HPDE6-E6E7 (cell line): ENCODE data around the gene GTF3C2.

ENCODE experiments used
- DNase-seq: peaks from one replicate; pipeline ENCODE4 v3.0.0; 2011; ENCODE audit warnings: missing footprints; ENCODE audit errors: extremely low spot score

Gene GTF3C2

DNA sequence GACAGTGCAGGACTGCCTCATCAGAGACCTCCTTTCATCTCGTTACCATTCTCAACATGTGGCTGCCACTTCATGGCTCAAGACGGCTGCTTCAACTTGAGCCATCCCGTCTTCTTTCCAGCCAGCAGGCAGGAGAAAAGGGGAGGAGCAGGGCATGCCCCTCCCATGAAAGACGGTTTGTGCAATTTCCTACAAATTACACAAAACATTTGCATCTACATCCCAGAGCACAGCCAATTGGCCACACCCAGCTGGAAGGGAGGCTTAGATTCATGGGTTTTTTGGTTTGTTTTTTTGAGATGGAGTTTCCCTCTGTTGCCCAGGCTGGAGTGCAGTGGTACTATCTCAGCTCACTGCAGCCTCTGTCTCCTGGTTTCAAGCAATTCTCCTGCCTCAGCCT, 60.1 kb downstream of the GTF3C2 start:
- no peak for DNase-seq

DNA sequence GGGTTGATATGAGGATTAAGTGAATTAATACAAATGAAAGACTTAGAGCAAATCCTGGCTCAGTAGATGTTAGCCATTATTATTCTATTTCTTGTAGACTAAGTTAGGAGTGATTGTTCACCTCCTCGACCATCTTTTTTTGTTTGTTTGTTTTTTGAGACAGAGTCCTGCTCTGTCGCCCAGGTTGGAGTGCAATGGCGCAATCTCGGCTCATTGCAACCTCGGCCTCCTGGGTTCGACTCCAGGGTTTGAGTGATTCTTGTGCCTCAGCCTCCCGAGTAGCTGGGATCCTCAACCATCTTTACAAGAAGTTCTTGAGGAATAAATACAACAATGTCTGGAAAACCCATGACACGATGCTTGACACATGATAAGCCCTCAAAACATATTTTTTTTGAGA, 61.6 kb downstream of the GTF3C2 start:
- DNase-seq: no peak

DNA sequence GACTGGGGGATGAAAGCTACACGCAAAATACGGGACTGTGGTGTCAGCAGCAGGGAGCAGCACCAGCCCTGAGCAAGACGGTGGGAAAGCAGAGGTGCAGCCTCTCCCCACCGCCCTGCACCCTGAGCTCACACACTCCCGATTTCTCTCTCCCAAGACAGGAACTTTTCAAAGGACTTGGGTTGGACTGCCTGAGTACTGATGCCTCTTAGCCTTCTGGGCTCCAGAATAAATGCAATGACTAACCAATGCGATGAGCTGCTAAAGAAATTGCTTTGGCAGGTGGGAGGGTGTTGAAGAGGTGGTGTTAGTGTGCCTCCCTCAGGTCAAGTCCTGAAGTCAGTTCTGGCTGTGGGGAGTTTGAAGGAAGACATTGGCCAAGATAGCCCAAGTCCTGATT, 64.7 kb downstream of the GTF3C2 start:
- DNase-seq: no peak

DNA sequence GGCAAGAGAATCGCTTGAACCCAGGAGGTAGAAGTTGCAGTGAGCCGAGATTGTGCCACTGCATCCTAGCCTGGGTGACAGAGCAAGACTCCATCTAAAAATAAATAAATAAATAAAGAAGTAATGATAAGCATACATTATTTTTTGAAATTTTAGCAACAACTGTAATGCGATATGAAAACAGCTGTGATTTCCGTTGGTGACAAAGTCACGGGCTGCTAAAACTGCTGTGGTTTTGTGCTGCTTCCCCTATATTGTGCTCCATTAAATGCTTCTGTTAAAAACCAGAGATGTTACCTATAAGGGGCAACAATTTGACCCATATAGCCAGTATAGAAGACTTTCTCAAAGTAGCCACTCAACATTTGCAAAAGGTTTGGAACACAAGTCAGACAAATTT, 66.0 kb downstream of the GTF3C2 start:
- DNase-seq: no peak

DNA sequence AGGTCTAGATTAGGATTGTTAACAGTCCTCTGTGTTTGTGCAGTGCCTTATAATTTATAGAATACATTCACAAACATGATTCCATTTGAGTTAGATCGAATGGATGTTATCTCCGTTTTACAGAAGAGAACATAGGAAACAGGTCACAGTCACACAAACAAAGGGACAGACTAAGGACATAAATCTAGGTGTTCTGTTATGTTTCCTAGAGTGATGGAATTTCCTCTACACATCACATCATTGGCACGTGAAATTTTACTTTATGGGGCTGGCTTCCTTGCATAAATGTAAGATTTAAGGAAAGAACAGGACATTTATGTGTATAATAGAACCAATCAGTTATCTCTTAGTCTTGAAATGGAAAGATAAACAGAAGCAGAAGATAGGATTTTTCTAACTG, 68.0 kb downstream of the GTF3C2 start:
- DNase-seq: no peak

DNA sequence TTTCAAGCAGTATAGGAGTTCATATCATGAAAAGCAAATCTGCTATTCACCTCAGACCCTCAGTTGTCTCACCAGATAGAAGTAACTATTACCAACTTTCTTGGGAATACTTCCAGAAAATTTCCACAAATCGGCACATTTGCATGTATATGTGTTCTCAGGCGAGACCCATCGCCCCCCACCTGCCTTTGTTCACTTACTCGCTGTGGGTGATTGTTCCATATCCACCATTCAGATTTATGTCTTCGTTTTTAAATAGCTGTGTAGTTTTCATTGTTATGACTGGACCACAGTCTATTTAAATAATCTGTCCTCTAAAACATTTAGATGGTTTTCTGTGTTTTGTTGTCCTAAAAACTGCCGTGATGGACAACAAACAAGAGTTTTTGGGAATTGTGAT, 71.1 kb downstream of the GTF3C2 start:
- DNase-seq: no peak

DNA sequence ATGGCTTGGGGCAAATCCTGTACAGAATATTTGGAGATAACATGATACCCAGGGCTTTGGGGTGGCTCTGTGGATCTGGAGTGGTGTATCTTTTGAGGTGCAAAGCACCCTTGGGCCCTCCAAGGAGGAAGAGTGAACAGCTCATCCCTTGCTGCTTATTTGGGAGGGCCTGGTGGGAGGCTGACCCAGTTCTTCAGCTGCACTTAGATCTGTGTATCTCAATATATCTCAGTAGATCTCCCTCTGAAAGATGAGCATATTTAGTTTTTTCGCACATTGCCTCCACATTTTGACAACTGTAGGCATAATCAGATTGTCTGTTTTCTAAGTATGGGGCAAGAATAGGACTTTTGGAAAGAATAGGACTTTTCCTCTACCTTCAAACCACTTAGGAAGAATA, 71.6 kb downstream of the GTF3C2 start:
- no peak for DNase-seq

DNA sequence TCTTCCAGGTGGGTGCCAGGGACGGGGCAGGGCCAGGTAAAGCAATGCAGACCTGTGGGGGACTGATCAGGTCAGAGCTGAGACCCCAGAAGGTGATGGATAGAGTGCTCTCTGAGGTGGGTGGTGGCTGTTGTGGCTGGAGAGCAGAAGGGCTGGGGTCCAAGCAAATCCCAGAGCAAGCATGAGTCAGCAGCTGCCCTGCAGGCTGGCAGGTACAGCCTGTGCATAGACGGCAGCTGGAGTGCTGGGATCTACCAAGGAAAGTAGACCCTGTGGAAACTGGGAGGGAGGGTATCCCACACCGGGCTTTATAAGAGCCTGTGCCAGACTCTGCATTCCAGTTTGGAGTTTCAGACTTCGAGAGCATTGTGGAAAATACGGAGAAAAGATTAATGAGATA, 73.7 kb downstream of the GTF3C2 start:
- no peak for DNase-seq

DNA sequence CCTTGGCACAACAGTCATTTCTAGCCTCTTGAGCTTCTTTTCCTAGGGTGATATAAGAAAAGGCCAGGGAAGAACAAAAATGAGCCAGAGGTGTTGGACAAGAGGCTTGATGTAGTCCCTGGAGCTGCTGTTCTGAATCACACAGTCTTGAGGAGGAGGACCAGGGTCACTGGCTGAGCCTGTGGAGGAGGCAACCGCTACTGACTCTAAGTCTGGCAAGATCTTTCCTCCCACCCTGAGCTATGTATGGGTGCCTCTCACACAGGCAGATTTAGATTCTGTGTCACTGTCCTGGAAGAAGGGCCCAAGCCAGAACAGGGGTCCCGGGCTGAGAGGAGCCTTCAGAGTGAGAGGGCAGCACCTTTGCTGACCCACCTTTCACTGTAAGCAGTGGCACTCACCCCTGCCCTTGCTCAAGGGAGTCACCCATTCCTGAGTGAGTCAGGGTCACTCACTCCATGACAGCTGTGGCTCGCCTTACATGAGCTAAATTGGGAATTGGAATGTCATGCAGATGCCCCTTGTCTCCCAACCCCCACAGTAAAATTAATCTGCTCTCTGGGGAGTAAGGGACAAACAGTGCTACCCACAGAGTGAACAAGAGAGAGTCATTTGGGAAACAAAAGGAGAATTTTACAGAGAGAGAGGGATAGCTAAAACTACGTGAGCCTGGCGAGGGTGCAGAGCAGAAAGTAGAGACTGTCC, 74.6 kb downstream of the GTF3C2 start, which contains the start of gene TRIM54:
TRIM54 (plus strand) TSS at position 575 of the 705 bp plus-strand sequence. CDS start 303 bp downstream, outside the sequence.
- no peak for DNase-seq

- DNase-seq: no peak
Measured at GRCh38 chr2:27281442-27281841, 75.1 kb downstream of the GTF3C2 start.

GRCh38 chr2:27280826-27281225, 75.7 kb downstream of the GTF3C2 start:
- no peak for DNase-seq

GRCh38 chr2:27278010-27278409, 78.6 kb downstream of the GTF3C2 start:
- DNase-seq: no peak
